Measurements from ENCODE around the gene SLC12A4. TPM values are rescaled to one million over a fixed set of nuclear protein-coding genes. Genes with fewer than 3 reads are reported as not detected.
A peak's percentile ranks its signal among the peaks of the same experiment; 100 is the strongest.

SLC12A4 gene
- total and polyA plus RNA-seq, 4 donors = 32.9 to 103 (median 65.9) TPM

DNA sequence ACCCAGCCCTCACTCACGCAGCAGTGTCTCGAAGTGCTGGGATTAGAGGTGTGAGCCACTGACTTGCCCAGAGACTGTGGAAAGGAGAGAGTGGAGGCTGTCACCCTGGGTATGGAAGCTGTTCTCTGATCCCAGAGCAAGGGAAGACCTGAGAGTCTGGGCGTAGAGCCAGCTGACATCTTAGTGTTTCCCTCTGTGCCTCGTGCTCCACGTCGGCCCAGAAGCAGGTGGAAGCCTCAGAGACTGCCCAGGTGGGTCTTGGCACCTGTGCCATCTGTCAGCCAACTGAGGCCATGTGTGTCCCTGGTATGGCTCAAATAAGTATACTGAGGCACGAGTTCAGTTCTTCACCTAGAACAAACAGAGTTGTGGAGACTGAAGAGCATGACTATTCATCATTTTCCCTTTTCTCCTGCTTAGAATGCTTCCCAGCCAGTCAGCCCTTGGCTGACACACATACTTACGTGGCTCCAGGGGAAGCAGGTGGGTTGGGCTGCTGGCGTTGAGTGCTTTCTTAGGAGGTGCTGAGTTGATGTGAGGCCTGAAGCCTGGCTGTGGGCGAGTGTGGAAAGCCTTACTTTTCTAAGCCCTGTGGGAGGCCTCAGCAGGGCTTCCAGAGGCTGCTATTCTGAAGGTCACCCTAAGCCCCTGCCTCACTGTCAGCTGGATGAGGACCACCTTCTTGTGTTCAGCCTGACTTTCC is 44.9 kb downstream of the SLC12A4 start:
- peaks cover 0 to 20% (median 11%) of the 10 kb centered on the region in 4 donors for H3K36me3 ChIP-seq (ENCODE audit: control insufficient read depth in 4 of 4, insufficient read depth in 4 of 4, low read length in 4 of 4)
- DNase-seq = no peak
- H3K9ac ChIP-seq (ENCODE audit: insufficient read depth in 1 of 2, low read length in 2 of 2) = no peak overlapping the region
- no peak overlapping the region for H3K4me3 ChIP-seq
- 74 to 83% methylated on average over 10 of the region's 10 CpGs for WGBS, 2 donors
- TF ChIP-seq, protein P1, sequence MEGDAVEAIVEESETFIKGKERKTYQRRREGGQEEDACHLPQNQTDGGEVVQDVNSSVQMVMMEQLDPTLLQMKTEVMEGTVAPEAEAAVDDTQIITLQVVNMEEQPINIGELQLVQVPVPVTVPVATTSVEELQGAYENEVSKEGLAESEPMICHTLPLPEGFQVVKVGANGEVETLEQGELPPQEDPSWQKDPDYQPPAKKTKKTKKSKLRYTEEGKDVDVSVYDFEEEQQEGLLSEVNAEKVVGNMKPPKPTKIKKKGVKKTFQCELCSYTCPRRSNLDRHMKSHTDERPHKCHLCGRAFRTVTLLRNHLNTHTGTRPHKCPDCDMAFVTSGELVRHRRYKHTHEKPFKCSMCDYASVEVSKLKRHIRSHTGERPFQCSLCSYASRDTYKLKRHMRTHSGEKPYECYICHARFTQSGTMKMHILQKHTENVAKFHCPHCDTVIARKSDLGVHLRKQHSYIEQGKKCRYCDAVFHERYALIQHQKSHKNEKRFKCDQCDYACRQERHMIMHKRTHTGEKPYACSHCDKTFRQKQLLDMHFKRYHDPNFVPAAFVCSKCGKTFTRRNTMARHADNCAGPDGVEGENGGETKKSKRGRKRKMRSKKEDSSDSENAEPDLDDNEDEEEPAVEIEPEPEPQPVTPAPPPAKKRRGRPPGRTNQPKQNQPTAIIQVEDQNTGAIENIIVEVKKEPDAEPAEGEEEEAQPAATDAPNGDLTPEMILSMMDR (IDR thresholded peaks at IDR 0.05; ENCODE audit: control extremely low read depth, extremely low read depth) = no peak
- peaks cover 0 to 15% (median 0%) of the 10 kb centered on the region in 5 donors for H3K4me1 ChIP-seq (ENCODE audit: control insufficient read depth in 5 of 5, insufficient read depth in 5 of 5, low read length in 5 of 5)
- no peaks in the 10 kb centered on the region for H3K9me3 ChIP-seq (ENCODE audit: control insufficient read depth in 4 of 4, insufficient read depth in 3 of 4, low read length in 3 of 4)
- ATAC-seq (ENCODE audit: insufficient read depth, low FRiP score) = no peak
- peak overlapping the region; percentile 23 to 46 for H3K27ac ChIP-seq (ENCODE audit: low read depth in 1 of 2, low read length in 1 of 2)
- H3K27me3 ChIP-seq (ENCODE audit: control insufficient read depth in 3 of 3, insufficient read depth in 3 of 3, low read length in 2 of 3) = no peaks in the 10 kb centered on the region

DNA sequence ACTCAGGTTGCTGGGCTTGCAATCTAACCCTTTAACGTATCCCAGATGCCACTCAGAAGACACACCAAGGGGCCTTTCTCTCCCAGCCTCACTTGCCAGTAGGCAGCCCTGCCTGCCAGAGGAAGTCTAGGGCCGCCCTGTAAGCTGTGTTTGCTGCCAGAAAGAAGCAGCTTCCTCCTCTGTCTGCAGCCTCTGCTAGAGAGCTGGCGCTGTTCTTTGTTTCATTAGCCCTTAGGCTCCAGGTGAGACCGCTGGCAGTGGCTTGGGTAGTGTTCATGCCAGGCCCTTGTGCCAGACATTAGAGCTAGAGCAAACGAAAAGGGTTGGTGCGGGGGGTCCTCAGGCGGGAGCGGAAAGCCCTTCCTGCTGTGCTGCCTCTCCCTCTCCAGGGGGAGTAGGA is 45.7 kb downstream of the SLC12A4 start:
- Histone ChIP-seq H3K9me3 (ENCODE audit: control insufficient read depth in 4 of 4, insufficient read depth in 3 of 4, low read length in 3 of 4) (no peaks in the 10 kb centered on the region), H3K4me3 (no peak overlapping the region), H3K27me3 (ENCODE audit: control insufficient read depth in 3 of 3, insufficient read depth in 3 of 3, low read length in 2 of 3) (no peaks in the 10 kb centered on the region), H3K9ac (ENCODE audit: insufficient read depth in 1 of 2, low read length in 2 of 2) (no peak overlapping the region), H3K4me1 (ENCODE audit: control insufficient read depth in 5 of 5, insufficient read depth in 5 of 5, low read length in 5 of 5) (peaks cover 0 to 15% (median 0%) of the 10 kb centered on the region in 5 donors), H3K36me3 (ENCODE audit: control insufficient read depth in 4 of 4, insufficient read depth in 4 of 4, low read length in 4 of 4) (peaks cover 0 to 22% (median 11%) of the 10 kb centered on the region in 4 donors), H3K27ac (ENCODE audit: low read depth in 1 of 2, low read length in 1 of 2) (peak overlapping the region in 1 of 2 donors; percentile 23)
- DNase-seq (no peak), ATAC-seq (ENCODE audit: insufficient read depth, low FRiP score) (no peak)
- TF ChIP-seq, protein P1 (IDR thresholded peaks at IDR 0.05; ENCODE audit: control extremely low read depth, extremely low read depth) = no peak
- 69 to 79% methylated on average over 8 of the region's 8 CpGs for WGBS, 2 donors

DNA sequence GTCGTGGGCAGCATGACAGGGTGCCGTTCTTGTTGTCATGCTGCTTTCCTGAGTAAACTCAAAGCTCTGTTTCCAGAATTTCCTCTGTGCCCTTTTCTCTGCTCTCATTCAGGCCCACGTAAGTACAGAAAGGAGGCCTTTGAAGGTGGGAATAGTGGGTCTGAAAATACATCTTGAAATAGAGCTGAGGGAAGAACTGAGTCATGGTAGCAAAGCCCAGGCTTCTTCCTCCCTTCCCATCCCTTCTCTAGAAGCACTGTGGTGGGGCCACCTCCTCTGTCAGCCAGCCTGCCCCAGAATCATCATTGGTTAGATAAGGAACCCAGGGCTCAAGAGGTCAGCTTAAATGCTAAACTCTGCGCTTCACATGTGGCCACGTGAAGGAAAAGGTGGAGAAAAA is 46.2 kb downstream of the SLC12A4 start:
- Histone ChIP-seq H3K27ac (ENCODE audit: low read depth in 1 of 2, low read length in 1 of 2) (peak overlapping the region in 1 of 2 donors; percentile 52), H3K9me3 (ENCODE audit: control insufficient read depth in 4 of 4, insufficient read depth in 3 of 4, low read length in 3 of 4) (no peaks in the 10 kb centered on the region), H3K36me3 (ENCODE audit: control insufficient read depth in 4 of 4, insufficient read depth in 4 of 4, low read length in 4 of 4) (peaks cover 0 to 19% (median 12%) of the 10 kb centered on the region in 4 donors), H3K4me1 (ENCODE audit: control insufficient read depth in 5 of 5, insufficient read depth in 5 of 5, low read length in 5 of 5) (peaks cover 0 to 15% (median 1%) of the 10 kb centered on the region in 5 donors), H3K27me3 (ENCODE audit: control insufficient read depth in 3 of 3, insufficient read depth in 3 of 3, low read length in 2 of 3) (no peaks in the 10 kb centered on the region), H3K4me3 (no peak overlapping the region), H3K9ac (ENCODE audit: insufficient read depth in 1 of 2, low read length in 2 of 2) (no peak overlapping the region)
- 69 to 71% methylated on average over 5 of the region's 5 CpGs for WGBS, 2 donors
- no peak for ATAC-seq (ENCODE audit: insufficient read depth, low FRiP score)
- TF ChIP-seq, protein P1 (IDR thresholded peaks at IDR 0.05; ENCODE audit: control extremely low read depth, extremely low read depth) = no peak
- no peak for DNase-seq

All from lung (tissue), 12 donors.